CD4-positive, CD25-positive, alpha-beta regulatory T cell (primary cell): ENCODE results near the gene OR4X2. TPM values are rescaled to one million over a fixed set of nuclear protein-coding genes. Genes with fewer than 3 reads are reported as not detected.
A peak's percentile ranks its signal among the peaks of the same experiment; 100 is the strongest.
"Not testable (repeated sequence)": the region's sequence is repeated elsewhere in the genome, so short reads cannot be mapped to it uniquely, and the experiment has no call there.

Experiments
- ATAC-seq, 2 donors: fragments of 150-1000 bp; cut with Tn5 transposase; one replicate each; pipeline ENCODE4 v1.10.0; 2021; ENCODE audit warnings: low read depth in 2 of 2, moderate number of reproducible peaks in 2 of 2, moderate library complexity in 1 of 2
- DNase-seq, 3 donors: peaks; one replicate each; pipeline versions ENCODE4 v3.0.0 to v3.0.0-alpha.2; 2012 to 2022; ENCODE audit warnings: mixed read lengths in 1 of 3
- H3K27ac ChIP-seq: one replicate; pipeline ENCODE4 v1.7.0; 2013; ENCODE audit warnings: mild to moderate bottlenecking, low read length; ENCODE audit not compliant: insufficient read depth, poor library complexity, severe bottlenecking
- H3K27me3 ChIP-seq: one replicate; pipeline ENCODE4 v1.7.0; 2013; ENCODE audit warnings: low read length; ENCODE audit not compliant: control insufficient read depth, insufficient read depth
- H3K36me3 ChIP-seq: one replicate; pipeline ENCODE4 v1.7.0; 2013; ENCODE audit warnings: mild to moderate bottlenecking, low read length, moderate library complexity; ENCODE audit not compliant: control insufficient read depth, insufficient read depth
- H3K4me1 ChIP-seq: 2 replicates; pipeline ENCODE4 v1.7.0; 2013; ENCODE audit warnings: mild to moderate bottlenecking, low read length; ENCODE audit not compliant: insufficient read depth, control insufficient read depth, poor library complexity, severe bottlenecking
- H3K4me3 ChIP-seq: one replicate; pipeline ENCODE4 v1.7.0; 2013; ENCODE audit warnings: low read depth, mild to moderate bottlenecking, low read length, moderate library complexity
- H3K9me3 ChIP-seq, 2 experiments: 1 replicate in 1 of 2; 2 replicates in 1 of 2; pipeline ENCODE4 v1.7.0; 2013; ENCODE audit warnings: low read length in 2 of 2, mild to moderate bottlenecking in 1 of 2, moderate library complexity in 1 of 2; ENCODE audit not compliant: control insufficient read depth in 2 of 2
- H3K27ac Mint-ChIP-seq, 3 donors: one replicate each; pipeline ENCODE4 v1.8.0; 2020 to 2022; ENCODE audit warnings: mild to moderate bottlenecking in 3 of 3, mixed read lengths in 3 of 3, moderate library complexity in 2 of 3
- H3K27me3 Mint-ChIP-seq: one replicate; pipeline ENCODE4 v1.8.0; 2022; ENCODE audit warnings: mild to moderate bottlenecking, mixed read lengths
- H3K36me3 Mint-ChIP-seq: one replicate; pipeline ENCODE4 v1.8.0; 2020; ENCODE audit warnings: mixed read lengths
- H3K4me1 Mint-ChIP-seq, 4 donors: one replicate each; pipeline ENCODE4 v1.8.0; 2020 to 2022; ENCODE audit warnings: mixed read lengths in 4 of 4, mild to moderate bottlenecking in 1 of 4
- H3K4me3 Mint-ChIP-seq, 4 donors: one replicate each; pipeline ENCODE4 v1.8.0; 2020 to 2022; ENCODE audit warnings: mild to moderate bottlenecking in 4 of 4, mixed read lengths in 4 of 4, moderate library complexity in 3 of 4
- H3K9me3 Mint-ChIP-seq, 7 donors: one replicate each; pipeline ENCODE4 v1.8.0; 2020 to 2022; ENCODE audit warnings: mixed read lengths in 7 of 7, mild to moderate bottlenecking in 3 of 7, moderate library complexity in 2 of 7
- polyA plus RNA-seq, 4 donors: library from polyadenylated mRNA; unstranded; fragments of 300-500 nt; fragmentation: Illumina TruSeq; gene quantifications; one replicate each; pipeline ENCODE4 v1.2.3, GENCODE V29; 2021
- total RNA-seq: library from RNA; stranded (reverse); gene quantifications from one replicate; pipeline ENCODE4 v1.2.3, GENCODE V29; 2022

The OR4X2 gene
- total RNA-seq = not detected
- polyA plus RNA-seq = not detected

GRCh38 chr11:48244804-48245203 lies at the start of gene OR4X2:
Gene OR4X2 (plus strand): TSS chr11:48245104. CDS start chr11:48245104, 0 bp downstream.
- no peak for DNase-seq
- no peak for ATAC-seq
- H3K27me3 Mint-ChIP-seq = peaks cover 34% of the 10 kb centered on the region
- peaks cover 0 to 10% (median 3%) of the 10 kb centered on the region in 7 donors for H3K9me3 Mint-ChIP-seq
- H3K36me3 ChIP-seq = no peaks in the 10 kb centered on the region
- no peak within 1 kb of the TSS for H3K4me3 ChIP-seq
- H3K27me3 ChIP-seq = peaks cover 6% of the 10 kb centered on the region
- no peaks in the 10 kb centered on the region for H3K4me1 ChIP-seq
- peaks cover 0 to 3% (median 0%) of the 10 kb centered on the region in 4 donors for H3K4me1 Mint-ChIP-seq
- H3K27ac ChIP-seq = no peak within 1 kb of the TSS
- no peak within 1 kb of the TSS for H3K4me3 Mint-ChIP-seq
- H3K9me3 ChIP-seq = peaks cover 7 to 8% of the 10 kb centered on the region in 2 experiments
- H3K27ac Mint-ChIP-seq = no peak within 1 kb of the TSS
- peaks cover 4% of the 10 kb centered on the region for H3K36me3 Mint-ChIP-seq

- Histone ChIP-seq H3K27me3 (peaks cover 8% of the 10 kb centered on the region), H3K9me3 (no peaks in the 10 kb centered on the region), H3K4me1 (no peaks in the 10 kb centered on the region), H3K27ac (no peak overlapping the region), H3K4me3 (no peak overlapping the region), H3K36me3 (no peaks in the 10 kb centered on the region)
- ATAC-seq (no peak), DNase-seq (no peak)
- Mint-ChIP-seq H3K4me3 (no peak overlapping the region), H3K36me3 (no peaks in the 10 kb centered on the region), H3K4me1 (no peaks in the 10 kb centered on the region), H3K9me3 (peaks cover 0 to 11% (median 0%) of the 10 kb centered on the region in 7 donors), H3K27ac (no peak overlapping the region), H3K27me3 (peaks cover 38% of the 10 kb centered on the region)
Measured at GRCh38 chr11:48207881-48208280, 37.0 kb upstream of the OR4X2 start.

GRCh38 chr11:48210052-48210451 lies 34.9 kb upstream of the OR4X2 start:
- H3K9me3 Mint-ChIP-seq = peaks cover 0 to 8% (median 0%) of the 10 kb centered on the region in 7 donors
- Histone ChIP-seq H3K4me1 (no peaks in the 10 kb centered on the region), H3K27ac (no peak overlapping the region), H3K27me3 (peaks cover 8% of the 10 kb centered on the region), H3K36me3 (no peaks in the 10 kb centered on the region), H3K4me3 (no peak overlapping the region), H3K9me3 (no peaks in the 10 kb centered on the region)
- peaks cover 27% of the 10 kb centered on the region for H3K27me3 Mint-ChIP-seq
- no peak overlapping the region for H3K4me3 Mint-ChIP-seq
- DNase-seq = peak in 1 of 3 donors; percentile 11
- H3K4me1 Mint-ChIP-seq = no peaks in the 10 kb centered on the region
- H3K27ac Mint-ChIP-seq = no peak overlapping the region
- no peaks in the 10 kb centered on the region for H3K36me3 Mint-ChIP-seq
- no peak for ATAC-seq

- no peak within 1 kb of the TSS for H3K27ac ChIP-seq
- DNase-seq (no peak), ATAC-seq (no peak)
- H3K4me3 ChIP-seq = no peak within 1 kb of the TSS
- H3K36me3 ChIP-seq = no peaks in the 10 kb centered on the region
- H3K4me1 Mint-ChIP-seq = peaks cover 0 to 5% (median 0%) of the 10 kb centered on the region in 4 donors
- H3K4me1 ChIP-seq = no peaks in the 10 kb centered on the region
- no peak within 1 kb of the TSS for H3K27ac Mint-ChIP-seq
- no peaks in the 10 kb centered on the region for H3K36me3 Mint-ChIP-seq
- peaks cover 0 to 5% (median 0%) of the 10 kb centered on the region in 7 donors for H3K9me3 Mint-ChIP-seq
- H3K4me3 Mint-ChIP-seq = no peak within 1 kb of the TSS
- no peaks in the 10 kb centered on the region for H3K9me3 ChIP-seq
- H3K27me3 Mint-ChIP-seq = peaks cover 13% of the 10 kb centered on the region
- peaks cover 4% of the 10 kb centered on the region for H3K27me3 ChIP-seq
Measured at GRCh38 chr11:48216510-48216909, 28.4 kb upstream of the OR4X2 start, which contains the start of gene OR4B1. Gene OR4B1 (plus strand): TSS chr11:48216810. CDS start chr11:48216810, 0 bp downstream.

GRCh38 chr11:48228761-48229160 lies 16.1 kb upstream of the OR4X2 start:
- no peak overlapping the region for H3K27ac Mint-ChIP-seq
- no peaks in the 10 kb centered on the region for H3K36me3 Mint-ChIP-seq
- Histone ChIP-seq H3K27ac (no peak overlapping the region), H3K4me1 (no peaks in the 10 kb centered on the region), H3K27me3 (no peaks in the 10 kb centered on the region), H3K9me3 (no peaks in the 10 kb centered on the region), H3K36me3 (no peaks in the 10 kb centered on the region), H3K4me3 (no peak overlapping the region)
- no peak for DNase-seq
- ATAC-seq = no peak
- peaks cover 17% of the 10 kb centered on the region for H3K27me3 Mint-ChIP-seq
- H3K4me3 Mint-ChIP-seq = no peak overlapping the region
- H3K4me1 Mint-ChIP-seq = no peaks in the 10 kb centered on the region
- peaks cover 0 to 5% (median 0%) of the 10 kb centered on the region in 7 donors for H3K9me3 Mint-ChIP-seq

GRCh38 chr11:48230057-48230456 lies 14.8 kb upstream of the OR4X2 start:
- not testable (repeated sequence) for H3K4me1 ChIP-seq, H3K9me3 ChIP-seq, H3K4me1 Mint-ChIP-seq, DNase-seq, H3K4me3 Mint-ChIP-seq, H3K27ac ChIP-seq, H3K27ac Mint-ChIP-seq, H3K36me3 Mint-ChIP-seq, H3K4me3 ChIP-seq, ATAC-seq, H3K36me3 ChIP-seq, H3K27me3 ChIP-seq, H3K9me3 Mint-ChIP-seq
- peaks cover 18% of the 10 kb centered on the region for H3K27me3 Mint-ChIP-seq

GRCh38 chr11:48237727-48238126 lies 7.2 kb upstream of the OR4X2 start:
- ATAC-seq (no peak), DNase-seq (no peak)
- Histone ChIP-seq H3K9me3 (no peaks in the 10 kb centered on the region), H3K36me3 (no peaks in the 10 kb centered on the region), H3K27me3 (peaks cover 7% of the 10 kb centered on the region), H3K27ac (no peak overlapping the region), H3K4me1 (no peaks in the 10 kb centered on the region), H3K4me3 (no peak overlapping the region)
- no peak overlapping the region for H3K4me3 Mint-ChIP-seq
- peaks cover 39% of the 10 kb centered on the region for H3K27me3 Mint-ChIP-seq
- H3K36me3 Mint-ChIP-seq = no peaks in the 10 kb centered on the region
- H3K4me1 Mint-ChIP-seq = peaks cover 0 to 3% (median 0%) of the 10 kb centered on the region in 4 donors
- H3K9me3 Mint-ChIP-seq = peaks cover 0 to 11% (median 3%) of the 10 kb centered on the region in 7 donors
- no peak overlapping the region for H3K27ac Mint-ChIP-seq

GRCh38 chr11:48242501-48242900 lies 2.4 kb upstream of the OR4X2 start:
- H3K4me3 Mint-ChIP-seq = no peak overlapping the region
- H3K27me3 Mint-ChIP-seq = peaks cover 31% of the 10 kb centered on the region

More at GRCh38 chr11:48242501-48242900, 2.4 kb upstream of the OR4X2 start:
- H3K27me3 ChIP-seq = peaks cover 5% of the 10 kb centered on the region
- H3K36me3 Mint-ChIP-seq = peaks cover 4% of the 10 kb centered on the region
- no peak for ATAC-seq
- no peaks in the 10 kb centered on the region for H3K4me1 ChIP-seq
- H3K9me3 ChIP-seq = no peaks in the 10 kb centered on the region
- no peak overlapping the region for H3K27ac ChIP-seq
- H3K9me3 Mint-ChIP-seq = peaks cover 0 to 15% (median 3%) of the 10 kb centered on the region in 7 donors
- H3K36me3 ChIP-seq = no peaks in the 10 kb centered on the region
- peaks cover 0 to 3% (median 0%) of the 10 kb centered on the region in 4 donors for H3K4me1 Mint-ChIP-seq
- no peak overlapping the region for H3K27ac Mint-ChIP-seq
- H3K4me3 ChIP-seq = no peak overlapping the region
- DNase-seq = no peak
